A673 (cell line): ENCODE results near the gene VWA2.

Experiments used
- EZH2 ChIP-seq: fragments of 200-600 bp; sonication (generic); IDR thresholded peaks from 2 replicates; pipeline ENCODE4 v1.6.1; 2017; ENCODE audit warnings: borderline replicate concordance, low read depth, mild to moderate bottlenecking, mixed read lengths, antibody characterized with exemption, low read length; ENCODE audit not compliant: poor library complexity, severe bottlenecking
- TF ChIP-seq, protein P1 (sequence below): fragments of 300-800, 200-600 bp; sonication (generic); conservative IDR thresholded peaks from 2 replicates; pipeline ENCODE4 v1.5.1; 2017; ENCODE audit warnings: low read depth, mild to moderate bottlenecking, antibody characterized with exemption, low read length, moderate library complexity, mixed read lengths

DNA sequence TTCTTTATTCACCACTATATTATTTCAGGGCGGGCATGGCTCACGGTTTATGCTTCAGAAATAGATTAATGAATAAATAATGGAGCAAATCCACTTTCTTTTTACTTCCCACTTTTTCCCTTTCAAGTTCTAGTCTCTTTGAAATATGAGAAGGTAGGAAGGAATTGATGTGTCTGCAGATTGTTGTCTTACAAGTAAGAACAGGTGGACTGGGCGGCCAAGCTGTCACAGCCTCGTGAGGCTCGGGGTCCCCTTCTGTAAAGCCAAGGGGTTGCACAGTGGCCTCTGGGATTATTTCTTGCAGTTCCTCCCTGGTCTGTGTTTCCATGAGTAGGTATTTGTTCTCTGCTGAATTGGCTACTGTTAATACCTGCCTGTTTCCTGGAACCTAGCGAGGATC is 11.2 kb downstream of the VWA2 start:
- TF ChIP-seq, protein P1, sequence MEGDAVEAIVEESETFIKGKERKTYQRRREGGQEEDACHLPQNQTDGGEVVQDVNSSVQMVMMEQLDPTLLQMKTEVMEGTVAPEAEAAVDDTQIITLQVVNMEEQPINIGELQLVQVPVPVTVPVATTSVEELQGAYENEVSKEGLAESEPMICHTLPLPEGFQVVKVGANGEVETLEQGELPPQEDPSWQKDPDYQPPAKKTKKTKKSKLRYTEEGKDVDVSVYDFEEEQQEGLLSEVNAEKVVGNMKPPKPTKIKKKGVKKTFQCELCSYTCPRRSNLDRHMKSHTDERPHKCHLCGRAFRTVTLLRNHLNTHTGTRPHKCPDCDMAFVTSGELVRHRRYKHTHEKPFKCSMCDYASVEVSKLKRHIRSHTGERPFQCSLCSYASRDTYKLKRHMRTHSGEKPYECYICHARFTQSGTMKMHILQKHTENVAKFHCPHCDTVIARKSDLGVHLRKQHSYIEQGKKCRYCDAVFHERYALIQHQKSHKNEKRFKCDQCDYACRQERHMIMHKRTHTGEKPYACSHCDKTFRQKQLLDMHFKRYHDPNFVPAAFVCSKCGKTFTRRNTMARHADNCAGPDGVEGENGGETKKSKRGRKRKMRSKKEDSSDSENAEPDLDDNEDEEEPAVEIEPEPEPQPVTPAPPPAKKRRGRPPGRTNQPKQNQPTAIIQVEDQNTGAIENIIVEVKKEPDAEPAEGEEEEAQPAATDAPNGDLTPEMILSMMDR = no peak
- TF ChIP-seq EZH2 = no peak
